Pancreas (tissue), 10 donors: ENCODE data around the gene RCBTB1. TPM values are rescaled to one million over a fixed set of nuclear protein-coding genes. Genes with fewer than 3 reads are reported as not detected.

ENCODE experiments used
- ATAC-seq, 4 donors: fragments of 200-7000 bp; cut with Tn5 transposase; one replicate each; pipeline versions ENCODE4 v1.8.0 to v1.9.1; 2020; ENCODE audit warnings: mild to moderate bottlenecking in 4 of 4, moderate library complexity in 4 of 4
- DNase-seq, 6 donors: peaks; one replicate each; pipeline ENCODE4 v3.0.0-alpha.2; 2020
- FAIRE-seq: peaks from 2 replicates; lab custom pipeline; 2012; peaks lifted over from hg19 to GRCh38; lab: Jason Lieb, UNC
- H3K27ac ChIP-seq, 4 donors: fragments of 200-600 bp; sonication (generic); 1 replicate in 3 of 4; 2 replicates in 1 of 4; pipeline versions ENCODE4 v1.5.0 to v1.8.0; 2020
- H3K27me3 ChIP-seq, 4 donors: fragments of 200-600 bp; one replicate each; pipeline ENCODE4 v1.8.0; 2021
- H3K36me3 ChIP-seq, 3 donors: fragments of 200-600 bp; sonication (generic) in 1 of 3; one replicate each; pipeline versions ENCODE4 v1.5.0 to v1.8.0; 2020 to 2021
- H3K4me1 ChIP-seq, 3 donors: fragments of 200-600 bp; one replicate each; pipeline ENCODE4 v1.8.0; 2021
- H3K4me3 ChIP-seq, 4 donors: fragments of 200-600 bp; sonication (generic) in 2 of 4; one replicate each; pipeline versions ENCODE4 v1.5.0 to v1.8.0; 2020 to 2021
- H3K9me3 ChIP-seq, 4 donors: fragments of 200-600 bp; one replicate each; pipeline ENCODE4 v1.8.0; 2021
- CTCF ChIP-seq, 4 donors: fragments of 200-600 bp; sonication (generic) in 3 of 4; IDR thresholded peaks; one replicate each; pipeline versions ENCODE4 v1.5.0 to v1.8.0; 2021; ENCODE audit warnings: antibody characterized with exemption in 4 of 4
- WGBS, 2 donors: extraction: QIAGEN DNeasy Blood & Tissue Kit; methylation state at CpG; one replicate each; pipeline ENCODE4 v1.1.7; 2013; 5-methylcytosine and 5-hydroxymethylcytosine counted together
- intact Hi-C, 3 donors: fragments of 100-400 bp; cut with DNase I; formaldehyde crosslinking; loops; one replicate each; pipeline versions ENCODE4 v1.11.1 to v1.14.2; 2022
- polyA plus RNA-seq, 2 donors: library from polyadenylated mRNA; stranded (reverse); fragments of 200-250 nt; gene quantifications; one replicate each; pipeline ENCODE4 v1.2.3, GENCODE V29; 2013
- total RNA-seq, 6 donors: library from RNA; stranded (reverse); fragmentation: NEBNext Ultra II Directional in 4 of 6; extraction: Animal tissue kit (Norgen Biotek cat#: 25700) in 4 of 6; gene quantifications; one replicate each; pipeline versions ENCODE4 v1.2.1 to v1.2.4, GENCODE V29; 2021 to 2023
- donor health status: healthy with polysubstance abuse.
- donor health status: DM: no; HTN: no; CAD: no; lungs with moderate emphysema.
- donor health status: DM: no; HTN: no; CAD: no.
- donor health status: control.
- donor health status: control.
- donor health status: Bipolar disorder and iron deficiency.
- donor health status: DM: yes; HTN: yes; CAD: no.
- donor health status: DM: no; HTN: no; CAD: no.
- donor health status: DM: no; HTN: no; CAD: no.
- donor health status: DM: yes; HTN: yes; CAD: no.

Gene RCBTB1
- total and polyA plus RNA-seq, 8 donors: 5.3 to 14.4 (median 7.9) TPM

- H3K9me3 ChIP-seq: no peaks in the 10 kb centered on the region
- H3K27ac ChIP-seq: no peak overlapping the region
- H3K27me3 ChIP-seq: no peaks in the 10 kb centered on the region
- no peak for DNase-seq
- no peaks in the 10 kb centered on the region for H3K4me1 ChIP-seq
- WGBS, 2 donors: 90 to 91% methylated on average over 6 of the region's 6 CpGs
- FAIRE-seq: no peak
- TF ChIP-seq CTCF (IDR thresholded peaks at IDR 0.05): no peak
- H3K36me3 ChIP-seq: peaks cover 0 to 26% (median 2%) of the 10 kb centered on the region in 3 donors
- intact Hi-C loops: no loop called here
- peak in 1 of 4 donors; percentile 51 for ATAC-seq
- no peak overlapping the region for H3K4me3 ChIP-seq
Measured at GRCh38 chr13:49517461-49517860, 67.9 kb downstream of the RCBTB1 start.

GRCh38 chr13:49516467-49516866 lies 68.9 kb downstream of the RCBTB1 start:
- no peak overlapping the region for H3K27ac ChIP-seq
- H3K9me3 ChIP-seq: no peaks in the 10 kb centered on the region
- no peaks in the 10 kb centered on the region for H3K4me1 ChIP-seq
- DNase-seq (no peak), ATAC-seq (peak in 1 of 4 donors; percentile 38), FAIRE-seq (no peak)
- H3K36me3 ChIP-seq: peaks cover 0 to 26% (median 0%) of the 10 kb centered on the region in 3 donors
- H3K4me3 ChIP-seq: no peak overlapping the region
- H3K27me3 ChIP-seq: no peaks in the 10 kb centered on the region
- 69 to 76% methylated on average over 5 of the region's 5 CpGs for WGBS, 2 donors
- intact Hi-C loops: no loop called here
- TF ChIP-seq CTCF (IDR thresholded peaks at IDR 0.05): no peak

- Histone ChIP-seq H3K27ac (no peak overlapping the region), H3K4me3 (no peak overlapping the region), H3K36me3 (peaks cover 0 to 18% (median 0%) of the 10 kb centered on the region in 3 donors), H3K27me3 (no peaks in the 10 kb centered on the region), H3K4me1 (no peaks in the 10 kb centered on the region), H3K9me3 (no peaks in the 10 kb centered on the region)
- WGBS, 2 donors: 74 to 92% methylated on average over 2 of the region's 2 CpGs
- DNase-seq (no peak), FAIRE-seq (no peak), ATAC-seq (no peak)
- intact Hi-C loops: no loop called here
- TF ChIP-seq CTCF (IDR thresholded peaks at IDR 0.05): no peak
Measured at GRCh38 chr13:49512578-49512977, 72.8 kb downstream of the RCBTB1 start.

GRCh38 chr13:49503951-49504350 lies 81.4 kb downstream of the RCBTB1 start:
- 93 to 96% methylated on average over 3 of the region's 3 CpGs for WGBS, 2 donors
- ATAC-seq: no peak
- intact Hi-C loops: no loop called here
- no peaks in the 10 kb centered on the region for H3K36me3 ChIP-seq
- no peak for TF ChIP-seq CTCF (IDR thresholded peaks at IDR 0.05)
- no peak for FAIRE-seq
- no peaks in the 10 kb centered on the region for H3K9me3 ChIP-seq
- H3K27me3 ChIP-seq: no peaks in the 10 kb centered on the region
- no peak overlapping the region for H3K4me3 ChIP-seq
- DNase-seq: no peak
- H3K27ac ChIP-seq: no peak overlapping the region
- H3K4me1 ChIP-seq: no peaks in the 10 kb centered on the region

- ATAC-seq (peak in 1 of 4 donors; percentile 23), DNase-seq (no peak), FAIRE-seq (no peak)
- Histone ChIP-seq H3K4me3 (no peak overlapping the region), H3K36me3 (no peaks in the 10 kb centered on the region), H3K9me3 (no peaks in the 10 kb centered on the region), H3K27ac (no peak overlapping the region), H3K4me1 (no peaks in the 10 kb centered on the region), H3K27me3 (no peaks in the 10 kb centered on the region)
- intact Hi-C loops: no loop called here
- WGBS, 2 donors: 80 to 84% methylated on average over 9 of the region's 9 CpGs
- no peak for TF ChIP-seq CTCF (IDR thresholded peaks at IDR 0.05)
Measured at GRCh38 chr13:49502954-49503353, 82.4 kb downstream of the RCBTB1 start.
